Activated naive CD4-positive, alpha-beta T cell treated with anti-CD3 and anti-CD28 coated beads, Interleukin-2, amount 50 U/mL, for 24 hours (primary cell): ENCODE results near the gene AFDN.

Source experiments
- H3K27ac Mint-ChIP-seq: one replicate; pipeline ENCODE4 v1.8.0; 2021; ENCODE audit warnings: mild to moderate bottlenecking, mixed read lengths
- H3K27me3 Mint-ChIP-seq: one replicate; pipeline ENCODE4 v1.8.0; 2021; ENCODE audit warnings: mixed read lengths
- H3K36me3 Mint-ChIP-seq: one replicate; pipeline ENCODE4 v1.8.0; 2021; ENCODE audit warnings: mixed read lengths
- H3K4me1 Mint-ChIP-seq: one replicate; pipeline ENCODE4 v1.8.0; 2021; ENCODE audit warnings: mixed read lengths
- H3K4me3 Mint-ChIP-seq: one replicate; pipeline ENCODE4 v1.8.0; 2021; ENCODE audit warnings: mild to moderate bottlenecking, mixed read lengths
- H3K9me3 Mint-ChIP-seq: one replicate; pipeline ENCODE4 v1.8.0; 2021; ENCODE audit warnings: mixed read lengths

Gene AFDN, protein sequence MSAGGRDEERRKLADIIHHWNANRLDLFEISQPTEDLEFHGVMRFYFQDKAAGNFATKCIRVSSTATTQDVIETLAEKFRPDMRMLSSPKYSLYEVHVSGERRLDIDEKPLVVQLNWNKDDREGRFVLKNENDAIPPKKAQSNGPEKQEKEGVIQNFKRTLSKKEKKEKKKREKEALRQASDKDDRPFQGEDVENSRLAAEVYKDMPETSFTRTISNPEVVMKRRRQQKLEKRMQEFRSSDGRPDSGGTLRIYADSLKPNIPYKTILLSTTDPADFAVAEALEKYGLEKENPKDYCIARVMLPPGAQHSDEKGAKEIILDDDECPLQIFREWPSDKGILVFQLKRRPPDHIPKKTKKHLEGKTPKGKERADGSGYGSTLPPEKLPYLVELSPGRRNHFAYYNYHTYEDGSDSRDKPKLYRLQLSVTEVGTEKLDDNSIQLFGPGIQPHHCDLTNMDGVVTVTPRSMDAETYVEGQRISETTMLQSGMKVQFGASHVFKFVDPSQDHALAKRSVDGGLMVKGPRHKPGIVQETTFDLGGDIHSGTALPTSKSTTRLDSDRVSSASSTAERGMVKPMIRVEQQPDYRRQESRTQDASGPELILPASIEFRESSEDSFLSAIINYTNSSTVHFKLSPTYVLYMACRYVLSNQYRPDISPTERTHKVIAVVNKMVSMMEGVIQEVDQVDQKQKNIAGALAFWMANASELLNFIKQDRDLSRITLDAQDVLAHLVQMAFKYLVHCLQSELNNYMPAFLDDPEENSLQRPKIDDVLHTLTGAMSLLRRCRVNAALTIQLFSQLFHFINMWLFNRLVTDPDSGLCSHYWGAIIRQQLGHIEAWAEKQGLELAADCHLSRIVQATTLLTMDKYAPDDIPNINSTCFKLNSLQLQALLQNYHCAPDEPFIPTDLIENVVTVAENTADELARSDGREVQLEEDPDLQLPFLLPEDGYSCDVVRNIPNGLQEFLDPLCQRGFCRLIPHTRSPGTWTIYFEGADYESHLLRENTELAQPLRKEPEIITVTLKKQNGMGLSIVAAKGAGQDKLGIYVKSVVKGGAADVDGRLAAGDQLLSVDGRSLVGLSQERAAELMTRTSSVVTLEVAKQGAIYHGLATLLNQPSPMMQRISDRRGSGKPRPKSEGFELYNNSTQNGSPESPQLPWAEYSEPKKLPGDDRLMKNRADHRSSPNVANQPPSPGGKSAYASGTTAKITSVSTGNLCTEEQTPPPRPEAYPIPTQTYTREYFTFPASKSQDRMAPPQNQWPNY (N-terminal part only)

DNA sequence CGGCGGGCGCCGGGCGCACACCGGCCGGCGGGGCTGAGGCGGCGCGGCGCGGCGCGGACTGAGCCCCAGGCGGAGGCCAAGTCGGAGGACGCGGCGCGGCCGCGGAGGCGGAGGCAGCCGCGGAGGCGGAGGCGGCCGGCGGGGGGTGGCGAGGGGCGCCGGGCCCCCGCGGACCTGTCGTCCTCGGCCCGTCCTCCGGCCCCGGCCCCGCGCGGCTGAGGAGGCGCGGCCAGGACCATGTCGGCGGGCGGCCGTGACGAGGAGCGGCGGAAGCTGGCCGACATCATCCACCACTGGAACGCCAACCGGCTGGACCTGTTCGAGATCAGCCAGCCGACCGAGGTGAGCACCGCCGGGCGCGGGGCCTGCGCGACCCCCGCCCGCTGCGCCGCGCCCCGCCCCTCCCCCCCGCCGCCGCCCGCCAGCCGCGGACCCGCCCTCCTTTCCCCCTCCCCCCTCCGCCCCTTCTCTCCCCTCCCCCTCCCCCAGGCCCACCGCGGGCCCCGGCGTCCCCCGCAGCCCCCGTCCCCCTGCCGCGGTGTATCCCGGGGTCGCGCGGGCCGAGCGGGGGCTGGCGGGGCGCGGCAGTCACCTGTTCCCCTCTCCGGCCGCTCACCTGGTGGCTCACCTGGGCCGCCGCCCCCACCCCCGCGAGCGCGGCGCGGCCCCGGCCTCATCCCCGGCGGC, at the start of gene AFDN:
AFDN (plus strand) TSS at position 16 of the 687 bp plus-strand sequence; CDS start at position 238, 222 bp downstream.
- Mint-ChIP-seq H3K36me3 (no peaks in the 10 kb centered on the region), H3K27me3 (peaks cover 45% of the 10 kb centered on the region), H3K27ac (no peak within 1 kb of the TSS), H3K9me3 (no peaks in the 10 kb centered on the region), H3K4me3 (peak within 1 kb of the TSS; percentile 87), H3K4me1 (peaks cover 22% of the 10 kb centered on the region)

DNA sequence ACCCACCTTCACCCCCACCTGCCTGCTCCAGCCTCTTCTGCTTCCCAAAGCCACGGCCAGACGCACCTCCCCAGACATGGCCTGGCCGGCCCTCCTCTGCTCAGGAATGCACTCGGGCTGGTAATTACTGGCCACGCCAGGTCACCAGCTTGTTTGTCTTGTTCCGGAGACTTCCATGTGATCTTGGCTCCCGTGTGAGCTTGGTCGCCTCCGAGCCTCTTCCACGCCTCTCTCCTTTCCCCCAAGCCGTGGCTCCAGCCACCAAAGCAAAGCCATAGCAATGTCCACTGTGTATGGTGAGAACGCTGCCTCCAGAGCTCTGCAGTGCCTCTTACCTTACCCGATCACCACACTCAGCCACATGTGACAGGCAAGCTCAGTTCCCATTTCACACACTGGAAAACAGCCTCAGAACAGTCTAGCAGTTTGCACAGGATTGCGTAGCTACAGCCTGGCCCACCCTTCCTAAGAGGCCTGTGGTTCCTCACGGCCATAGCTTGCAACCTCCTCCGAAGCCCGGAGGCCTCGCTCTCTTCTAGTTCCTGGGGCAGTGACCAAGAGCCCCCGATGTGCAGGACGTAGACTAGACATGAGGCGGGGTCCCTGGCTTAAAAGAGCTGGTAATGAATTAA, 48.1 kb upstream of the AFDN start:
- no peaks in the 10 kb centered on the region for H3K4me1 Mint-ChIP-seq
- H3K27ac Mint-ChIP-seq: no peak overlapping the region
- no peaks in the 10 kb centered on the region for H3K9me3 Mint-ChIP-seq
- H3K36me3 Mint-ChIP-seq: no peaks in the 10 kb centered on the region
- no peak overlapping the region for H3K4me3 Mint-ChIP-seq
- H3K27me3 Mint-ChIP-seq: peaks cover 3% of the 10 kb centered on the region

DNA sequence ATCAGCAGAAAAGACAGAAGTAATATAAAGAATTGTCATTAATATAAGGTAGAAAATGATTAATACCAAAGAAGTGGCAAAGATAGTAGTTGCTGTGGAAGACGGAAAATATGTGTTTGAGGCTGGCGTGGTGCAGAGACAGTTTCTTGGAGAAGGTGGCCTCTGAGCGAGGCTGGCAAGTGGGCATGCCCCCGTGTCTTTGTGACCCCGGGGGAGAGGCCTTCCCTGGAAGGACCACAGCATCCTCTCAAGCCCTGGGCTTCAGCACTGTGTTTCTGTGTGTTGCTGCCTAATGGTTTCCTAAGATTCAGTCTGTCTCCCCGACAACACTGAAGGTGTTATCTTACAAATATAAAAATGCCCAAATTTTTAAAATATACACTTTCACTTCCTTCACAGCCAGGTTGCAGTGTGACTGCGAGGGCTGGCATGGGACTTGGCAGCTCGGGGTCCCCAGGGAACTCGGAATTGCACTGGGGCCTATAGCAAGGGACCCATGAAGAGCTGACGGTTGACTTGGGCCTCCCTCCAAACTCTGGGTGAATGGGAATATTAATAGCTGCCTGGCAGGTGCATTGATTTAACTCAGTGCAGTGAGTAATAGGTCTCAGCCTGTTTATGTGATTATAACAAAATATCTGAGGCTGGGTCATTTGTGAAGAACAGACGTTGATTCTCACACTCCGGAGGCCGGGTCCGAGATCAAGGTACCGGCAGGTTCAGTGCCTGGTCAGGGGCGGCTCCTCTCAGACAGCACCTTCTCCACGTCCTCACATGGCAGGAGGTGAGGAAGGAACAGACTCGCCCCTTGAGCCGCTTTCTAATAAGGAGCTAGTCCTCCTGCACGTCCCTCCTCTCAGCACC, 47.4 kb upstream of the AFDN start:
- Mint-ChIP-seq H3K27ac (no peak overlapping the region), H3K4me1 (no peaks in the 10 kb centered on the region), H3K9me3 (no peaks in the 10 kb centered on the region), H3K27me3 (peaks cover 3% of the 10 kb centered on the region), H3K4me3 (no peak overlapping the region), H3K36me3 (no peaks in the 10 kb centered on the region)

- no peaks in the 10 kb centered on the region for H3K4me1 Mint-ChIP-seq
- no peaks in the 10 kb centered on the region for H3K36me3 Mint-ChIP-seq
- H3K27ac Mint-ChIP-seq: peak overlapping the region; percentile 21
- H3K9me3 Mint-ChIP-seq: no peaks in the 10 kb centered on the region
- H3K27me3 Mint-ChIP-seq: peaks cover 3% of the 10 kb centered on the region
- no peak overlapping the region for H3K4me3 Mint-ChIP-seq
Measured at GRCh38 chr6:167779993-167780655, 46.6 kb upstream of the AFDN start.

- H3K4me1 Mint-ChIP-seq: no peaks in the 10 kb centered on the region
- no peak overlapping the region for H3K4me3 Mint-ChIP-seq
- no peak overlapping the region for H3K27ac Mint-ChIP-seq
- peaks cover 2% of the 10 kb centered on the region for H3K27me3 Mint-ChIP-seq
- no peaks in the 10 kb centered on the region for H3K36me3 Mint-ChIP-seq
- no peaks in the 10 kb centered on the region for H3K9me3 Mint-ChIP-seq
Measured at GRCh38 chr6:167781066-167781767, 45.5 kb upstream of the AFDN start.

- Mint-ChIP-seq H3K27ac (no peak overlapping the region), H3K4me1 (no peaks in the 10 kb centered on the region), H3K9me3 (no peaks in the 10 kb centered on the region), H3K36me3 (no peaks in the 10 kb centered on the region), H3K27me3 (no peaks in the 10 kb centered on the region), H3K4me3 (no peak overlapping the region)
Measured at GRCh38 chr6:167781868-167782267, 44.8 kb upstream of the AFDN start.

- Mint-ChIP-seq H3K4me1 (no peaks in the 10 kb centered on the region), H3K36me3 (no peaks in the 10 kb centered on the region), H3K27ac (no peak overlapping the region), H3K4me3 (no peak overlapping the region), H3K27me3 (no peaks in the 10 kb centered on the region), H3K9me3 (no peaks in the 10 kb centered on the region)
Measured at GRCh38 chr6:167782698-167783517, 43.8 kb upstream of the AFDN start.

- no peak overlapping the region for H3K4me3 Mint-ChIP-seq
- peaks cover 7% of the 10 kb centered on the region for H3K27me3 Mint-ChIP-seq
Measured at GRCh38 chr6:167786853-167787675, 39.6 kb upstream of the AFDN start.

DNA sequence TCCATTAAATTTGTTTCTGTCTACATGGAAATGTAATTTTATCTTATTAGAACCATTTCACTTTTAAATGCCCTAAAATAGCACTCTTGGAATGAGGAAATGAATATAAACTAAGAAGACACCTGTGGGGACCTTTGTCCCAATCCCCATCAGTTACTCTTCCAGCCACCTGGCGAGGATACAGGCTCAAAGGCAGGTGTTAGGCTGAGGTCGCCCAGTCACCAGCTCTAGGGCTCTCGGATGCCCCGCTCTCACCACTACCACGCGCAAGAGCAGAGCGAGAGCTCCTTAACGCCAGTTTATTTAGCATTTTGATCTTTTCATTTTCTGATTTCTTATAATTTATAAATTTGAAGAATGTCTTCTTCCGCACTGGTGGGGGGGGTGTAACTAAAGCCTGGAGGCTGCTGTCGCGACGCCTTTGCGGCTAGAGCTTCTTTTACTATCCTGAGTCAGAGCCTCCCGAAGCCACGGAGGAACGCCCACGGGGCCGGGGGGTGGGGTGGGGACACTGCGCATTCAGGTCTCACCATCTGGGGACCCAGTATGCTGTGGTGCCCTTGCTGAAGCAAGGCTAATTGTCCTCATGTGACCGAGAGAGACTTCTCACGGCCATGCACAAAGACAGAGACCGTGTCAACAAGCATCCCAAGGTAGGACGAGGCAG, 38.7 kb upstream of the AFDN start:
- no peak overlapping the region for H3K27ac Mint-ChIP-seq
- H3K9me3 Mint-ChIP-seq: no peaks in the 10 kb centered on the region
- H3K36me3 Mint-ChIP-seq: no peaks in the 10 kb centered on the region
- H3K4me3 Mint-ChIP-seq: no peak overlapping the region
- peaks cover 8% of the 10 kb centered on the region for H3K27me3 Mint-ChIP-seq
- no peaks in the 10 kb centered on the region for H3K4me1 Mint-ChIP-seq

More at GRCh38 chr6:167786853-167787675, 39.6 kb upstream of the AFDN start:
- Mint-ChIP-seq H3K4me1 (no peaks in the 10 kb centered on the region), H3K27ac (no peak overlapping the region), H3K9me3 (no peaks in the 10 kb centered on the region), H3K36me3 (no peaks in the 10 kb centered on the region)

DNA sequence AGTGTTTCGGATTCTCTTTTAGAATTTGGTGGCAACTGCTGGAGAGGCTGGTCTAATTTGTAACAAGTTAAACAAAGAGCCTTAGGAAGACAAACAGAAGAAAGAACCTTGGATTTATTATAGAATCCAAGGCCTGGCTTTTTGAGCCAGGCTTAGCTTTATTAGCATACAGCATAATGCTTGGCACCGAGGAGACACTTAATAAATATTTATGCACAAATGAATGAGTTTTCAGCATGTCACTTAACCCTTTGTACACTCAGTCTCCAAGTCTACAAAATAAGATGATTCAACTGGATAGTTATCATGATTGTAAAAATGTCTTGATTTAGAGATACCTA, 38.2 kb upstream of the AFDN start:
- peaks cover 8% of the 10 kb centered on the region for H3K27me3 Mint-ChIP-seq
- no peak overlapping the region for H3K4me3 Mint-ChIP-seq
- no peaks in the 10 kb centered on the region for H3K36me3 Mint-ChIP-seq
- no peaks in the 10 kb centered on the region for H3K9me3 Mint-ChIP-seq
- no peak overlapping the region for H3K27ac Mint-ChIP-seq
- H3K4me1 Mint-ChIP-seq: no peaks in the 10 kb centered on the region

GRCh38 chr6:167789358-167789757, 37.4 kb upstream of the AFDN start:
- Mint-ChIP-seq H3K27me3 (peaks cover 8% of the 10 kb centered on the region), H3K4me1 (no peaks in the 10 kb centered on the region), H3K27ac (no peak overlapping the region), H3K4me3 (no peak overlapping the region), H3K36me3 (no peaks in the 10 kb centered on the region), H3K9me3 (no peaks in the 10 kb centered on the region)
